Measurements from ENCODE around the gene MLPH.

Gene MLPH

DNA sequence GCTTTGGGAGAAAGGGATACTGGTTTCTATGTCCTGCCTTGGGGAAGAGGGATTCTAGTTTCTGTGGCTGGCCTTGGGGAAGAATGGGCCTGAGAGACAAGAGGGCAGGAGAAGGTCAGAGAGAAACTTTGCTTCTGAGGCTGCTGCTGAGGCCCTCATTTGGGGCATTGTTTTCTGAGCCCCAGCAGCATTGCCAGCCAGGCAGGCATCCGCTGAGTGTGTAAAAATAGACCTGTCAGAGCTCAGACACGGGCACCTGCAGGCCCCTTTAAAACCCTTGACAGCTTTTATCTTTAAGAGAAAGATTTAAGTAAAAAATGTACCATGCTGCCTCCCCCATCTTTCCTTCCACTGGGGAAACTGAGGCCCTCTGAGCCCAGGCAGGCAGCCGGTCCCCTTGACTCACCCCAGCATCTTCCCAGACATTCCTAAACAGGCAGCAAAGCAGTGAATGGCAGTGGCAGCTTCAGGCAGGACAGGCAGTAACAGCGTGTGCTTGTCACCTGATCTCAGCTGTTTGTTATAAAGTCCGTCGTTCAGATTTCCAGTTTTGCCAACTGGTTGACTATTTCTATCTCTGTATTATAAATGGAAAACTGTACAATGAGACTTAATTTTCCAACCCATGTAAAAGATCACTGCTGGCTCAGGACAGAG, 27.6 kb downstream of the MLPH start:
- DNase-seq (ENCODE audit: low read depth) = no peak
- TF ChIP-seq, protein P1, sequence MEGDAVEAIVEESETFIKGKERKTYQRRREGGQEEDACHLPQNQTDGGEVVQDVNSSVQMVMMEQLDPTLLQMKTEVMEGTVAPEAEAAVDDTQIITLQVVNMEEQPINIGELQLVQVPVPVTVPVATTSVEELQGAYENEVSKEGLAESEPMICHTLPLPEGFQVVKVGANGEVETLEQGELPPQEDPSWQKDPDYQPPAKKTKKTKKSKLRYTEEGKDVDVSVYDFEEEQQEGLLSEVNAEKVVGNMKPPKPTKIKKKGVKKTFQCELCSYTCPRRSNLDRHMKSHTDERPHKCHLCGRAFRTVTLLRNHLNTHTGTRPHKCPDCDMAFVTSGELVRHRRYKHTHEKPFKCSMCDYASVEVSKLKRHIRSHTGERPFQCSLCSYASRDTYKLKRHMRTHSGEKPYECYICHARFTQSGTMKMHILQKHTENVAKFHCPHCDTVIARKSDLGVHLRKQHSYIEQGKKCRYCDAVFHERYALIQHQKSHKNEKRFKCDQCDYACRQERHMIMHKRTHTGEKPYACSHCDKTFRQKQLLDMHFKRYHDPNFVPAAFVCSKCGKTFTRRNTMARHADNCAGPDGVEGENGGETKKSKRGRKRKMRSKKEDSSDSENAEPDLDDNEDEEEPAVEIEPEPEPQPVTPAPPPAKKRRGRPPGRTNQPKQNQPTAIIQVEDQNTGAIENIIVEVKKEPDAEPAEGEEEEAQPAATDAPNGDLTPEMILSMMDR (IDR thresholded peaks at IDR 0.05; ENCODE audit: insufficient read depth, low read depth, low read length, missing control alignments) = no peak
- H3K4me3 ChIP-seq (ENCODE audit: low read depth, low read length) = no peak overlapping the region

DNA sequence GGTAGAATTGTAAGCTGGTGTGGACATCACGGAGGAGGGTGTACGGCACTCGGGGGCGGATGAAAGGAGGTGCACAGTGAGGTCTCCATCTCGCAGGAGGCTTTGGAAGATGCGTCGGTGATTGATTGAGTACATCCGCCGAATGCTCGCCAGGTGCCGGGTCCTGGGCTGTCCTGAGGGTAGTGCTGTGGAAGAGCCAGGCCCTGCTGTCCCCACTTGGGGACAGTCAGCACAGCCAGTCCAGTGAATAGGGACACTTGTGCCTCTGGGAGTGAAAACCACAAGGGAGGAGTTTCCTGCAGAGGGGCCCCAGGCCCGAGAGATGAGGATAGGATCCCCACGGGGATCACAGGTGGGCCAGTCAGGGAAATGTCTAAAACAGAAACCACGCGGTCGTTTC, 28.1 kb downstream of the MLPH start:
- no peak for DNase-seq (ENCODE audit: low read depth)
- TF ChIP-seq, protein P1 (IDR thresholded peaks at IDR 0.05; ENCODE audit: insufficient read depth, low read depth, low read length, missing control alignments) = no peak
- no peak overlapping the region for H3K4me3 ChIP-seq (ENCODE audit: low read depth, low read length)

DNA sequence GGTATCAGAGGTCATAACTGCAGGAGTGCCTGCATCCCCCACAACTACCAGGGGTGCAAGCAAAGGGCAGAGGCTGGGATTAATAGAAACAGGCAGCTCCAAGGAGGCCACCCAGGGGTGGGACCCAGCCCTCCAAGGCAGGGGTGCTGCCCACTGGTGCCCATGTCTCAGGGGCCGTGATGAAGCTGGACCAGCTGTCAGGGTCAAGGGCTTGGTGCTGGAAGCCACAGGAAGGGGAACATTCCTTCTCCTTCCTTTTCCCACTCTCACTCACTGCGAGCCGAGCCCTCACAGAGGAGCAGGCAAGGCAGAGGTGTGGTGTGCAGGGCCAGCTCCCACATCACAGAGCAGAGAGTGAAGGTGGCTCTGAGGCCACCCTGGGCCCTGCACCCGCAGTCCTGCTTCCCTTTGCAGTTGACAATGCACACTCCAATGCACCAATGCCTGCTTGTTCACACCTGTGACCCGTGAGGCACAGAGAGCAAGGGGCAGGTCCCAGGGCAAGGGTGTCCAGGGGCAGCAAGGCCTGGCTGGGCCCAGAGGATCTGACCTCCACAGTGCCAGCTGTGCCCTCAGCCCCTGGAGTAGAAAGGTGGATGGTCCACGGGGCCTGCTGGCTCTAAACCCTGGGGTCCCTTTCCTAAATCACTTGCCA, 28.7 kb downstream of the MLPH start:
- no peak for DNase-seq (ENCODE audit: low read depth)
- TF ChIP-seq, protein P1 (IDR thresholded peaks at IDR 0.05; ENCODE audit: insufficient read depth, low read depth, low read length, missing control alignments) = no peak
- no peak overlapping the region for H3K4me3 ChIP-seq (ENCODE audit: low read depth, low read length)

DNA sequence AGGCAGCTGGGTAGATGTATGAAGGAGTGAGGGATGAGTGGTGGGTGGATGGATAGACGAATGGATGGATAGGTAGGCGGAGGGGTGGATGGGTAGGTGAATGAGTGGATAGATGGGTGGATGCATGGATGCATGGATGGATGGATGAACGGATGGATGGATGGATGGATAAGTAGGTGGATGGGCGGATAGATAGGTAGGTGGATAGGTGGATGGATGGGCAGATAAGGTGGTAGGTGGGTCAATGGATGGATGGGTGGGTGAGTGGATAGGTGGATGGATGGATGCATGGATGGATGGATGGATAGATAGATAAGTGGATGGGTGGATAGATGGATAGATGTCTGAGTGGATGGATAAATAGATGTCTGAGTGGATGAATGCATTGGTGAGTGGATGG, 30.1 kb downstream of the MLPH start:
- no peak for DNase-seq (ENCODE audit: low read depth)
- H3K4me3 ChIP-seq (ENCODE audit: low read depth, low read length) = no peak overlapping the region
- TF ChIP-seq, protein P1 (IDR thresholded peaks at IDR 0.05; ENCODE audit: insufficient read depth, low read depth, low read length, missing control alignments) = no peak

DNA sequence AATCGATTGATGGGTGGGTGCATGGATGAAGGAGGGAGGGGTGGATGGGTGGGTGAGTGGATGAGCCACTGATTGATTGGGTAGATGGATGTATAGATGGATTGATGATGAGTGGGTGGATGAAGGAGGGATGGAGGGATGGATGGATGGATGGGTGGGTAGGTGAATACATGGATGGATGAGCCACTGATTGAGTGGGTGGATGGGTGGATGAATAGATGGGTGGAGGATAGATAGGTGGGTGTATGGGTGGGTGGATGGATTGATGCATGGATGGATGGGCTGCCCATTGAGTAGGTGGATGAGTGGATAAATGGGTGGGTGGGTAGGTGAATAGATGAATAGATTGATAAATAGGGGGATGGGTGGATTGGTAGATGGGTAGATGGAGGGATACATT, 30.9 kb downstream of the MLPH start:
- no peak overlapping the region for H3K4me3 ChIP-seq (ENCODE audit: low read depth, low read length)
- no peak for DNase-seq (ENCODE audit: low read depth)
- TF ChIP-seq, protein P1 (IDR thresholded peaks at IDR 0.05; ENCODE audit: insufficient read depth, low read depth, low read length, missing control alignments) = no peak

DNA sequence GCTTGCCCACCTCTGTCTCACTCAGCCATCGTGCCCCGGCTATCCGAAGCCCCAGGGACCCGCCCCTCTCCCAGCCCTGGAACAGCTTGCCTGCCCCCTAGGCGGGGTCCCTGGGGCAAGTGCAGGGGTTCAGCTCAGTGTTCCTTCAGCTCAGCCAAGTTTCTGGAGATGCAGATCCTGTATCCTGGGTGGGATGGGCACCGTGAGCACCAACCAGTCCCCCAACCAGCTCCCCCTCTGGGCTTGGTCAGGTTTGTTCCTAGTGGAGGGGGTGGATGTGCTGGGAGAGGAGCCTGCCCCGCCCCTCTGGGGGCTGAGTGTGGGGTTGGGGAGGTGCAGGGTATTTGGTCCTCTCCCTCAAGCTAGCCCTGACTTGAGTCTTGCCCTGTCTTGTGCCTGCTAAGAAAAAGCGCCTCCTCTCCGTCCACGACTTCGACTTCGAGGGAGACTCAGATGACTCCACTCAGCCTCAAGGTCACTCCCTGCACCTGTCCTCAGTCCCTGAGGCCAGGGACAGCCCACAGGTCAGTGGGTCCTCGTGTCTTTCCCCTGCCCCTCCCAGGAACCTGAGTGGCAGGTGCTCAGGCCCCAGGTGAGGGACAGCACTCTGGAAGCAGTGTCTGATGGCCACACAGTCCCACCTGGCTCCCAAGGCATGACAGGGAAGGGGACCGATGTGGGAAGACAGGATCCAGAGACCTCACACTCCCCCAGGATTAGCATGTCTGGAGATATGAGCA, 32.6 kb downstream of the MLPH start:
- TF ChIP-seq, protein P1 (IDR thresholded peaks at IDR 0.05; ENCODE audit: insufficient read depth, low read depth, low read length, missing control alignments) = no peak
- no peak for DNase-seq (ENCODE audit: low read depth)
- no peak overlapping the region for H3K4me3 ChIP-seq (ENCODE audit: low read depth, low read length)

All from GM12865 (cell line).